Measurements from ENCODE around the gene CPA5.

CPA5 gene

GRCh38 chr7:130333832-130334231, 10.8 kb upstream of the CPA5 start:
- ChIA-PET POLR2A (interaction anchor here (0.6 kb wide), 1 partner anchor 179 kb away, joined by 3 read pairs; no protein-coding TSS in a partner anchor), CTCF (no interaction called here)
- no peaks in the 10 kb centered on the region for H3K27me3 ChIP-seq (replicated peaks in 2 of 5; ENCODE audit: control insufficient read depth in 4 of 5, insufficient read depth in 5 of 5, low read length in 4 of 5)
- DNase-seq, result no peak
- H3K36me3 ChIP-seq (ENCODE audit: control insufficient read depth in 4 of 4, insufficient read depth in 4 of 4, low read length in 3 of 4), result no peaks in the 10 kb centered on the region
- no peaks in the 10 kb centered on the region for H3K9me3 ChIP-seq (ENCODE audit: control extremely low read depth in 1 of 5, control insufficient read depth in 4 of 5, insufficient read depth in 2 of 5, low read depth in 1 of 5, low read length in 4 of 5)
- no CpG with 5 or more reads among the region's 2 CpGs for WGBS (ENCODE audit: insufficient coverage)
- no peak overlapping the region for H3K4me3 ChIP-seq (ENCODE audit: control insufficient read depth in 1 of 7, extremely low read depth in 1 of 7, insufficient read depth in 4 of 7, low read depth in 2 of 7, low read length in 6 of 7)
- no peaks in the 10 kb centered on the region for H3K4me1 ChIP-seq (ENCODE audit: control extremely low read depth in 1 of 4, control insufficient read depth in 4 of 4, insufficient read depth in 4 of 4, low read length in 3 of 4)
- no peak overlapping the region for H3K27ac ChIP-seq (ENCODE audit: insufficient read depth in 1 of 2, low read depth in 1 of 2, low read length in 2 of 2, poor library complexity in 1 of 2, severe bottlenecking in 2 of 2)

- no peak for DNase-seq
- Histone ChIP-seq H3K9me3 (ENCODE audit: control extremely low read depth in 1 of 5, control insufficient read depth in 4 of 5, insufficient read depth in 2 of 5, low read depth in 1 of 5, low read length in 4 of 5) (no peaks in the 10 kb centered on the region), H3K27me3 (replicated peaks in 2 of 5; ENCODE audit: control insufficient read depth in 4 of 5, insufficient read depth in 5 of 5, low read length in 4 of 5) (no peaks in the 10 kb centered on the region), H3K4me1 (ENCODE audit: control extremely low read depth in 1 of 4, control insufficient read depth in 4 of 4, insufficient read depth in 4 of 4, low read length in 3 of 4) (no peaks in the 10 kb centered on the region), H3K36me3 (ENCODE audit: control insufficient read depth in 4 of 4, insufficient read depth in 4 of 4, low read length in 3 of 4) (no peaks in the 10 kb centered on the region), H3K27ac (ENCODE audit: insufficient read depth in 1 of 2, low read depth in 1 of 2, low read length in 2 of 2, poor library complexity in 1 of 2, severe bottlenecking in 2 of 2) (no peak overlapping the region), H3K4me3 (ENCODE audit: control insufficient read depth in 1 of 7, extremely low read depth in 1 of 7, insufficient read depth in 4 of 7, low read depth in 2 of 7, low read length in 6 of 7) (no peak overlapping the region)
- POLR2A ChIA-PET, result interaction anchor here (0.6 kb wide), 1 partner anchor 178 kb away, joined by 3 read pairs; no protein-coding TSS in a partner anchor
- CTCF ChIA-PET, result no interaction called here
- no CpG with 5 or more reads among the region's 6 CpGs for WGBS (ENCODE audit: insufficient coverage)
Measured at GRCh38 chr7:130334274-130334673, 10.3 kb upstream of the CPA5 start.

GRCh38 chr7:130337410-130337971, 7.1 kb upstream of the CPA5 start:
- H3K36me3 ChIP-seq (ENCODE audit: control insufficient read depth in 4 of 4, insufficient read depth in 4 of 4, low read length in 3 of 4), result no peaks in the 10 kb centered on the region
- POLR2A ChIA-PET, result no interaction called here
- H3K4me3 ChIP-seq (ENCODE audit: control insufficient read depth in 1 of 7, extremely low read depth in 1 of 7, insufficient read depth in 4 of 7, low read depth in 2 of 7, low read length in 6 of 7), result no peak overlapping the region
- peaks cover 0 to under 1% (median 0%) of the 10 kb centered on the region in 5 experiments for H3K9me3 ChIP-seq (ENCODE audit: control extremely low read depth in 1 of 5, control insufficient read depth in 4 of 5, insufficient read depth in 2 of 5, low read depth in 1 of 5, low read length in 4 of 5)
- H3K27me3 ChIP-seq (replicated peaks in 2 of 5; ENCODE audit: control insufficient read depth in 4 of 5, insufficient read depth in 5 of 5, low read length in 4 of 5), result no peaks in the 10 kb centered on the region
- no peak overlapping the region for H3K27ac ChIP-seq (ENCODE audit: insufficient read depth in 1 of 2, low read depth in 1 of 2, low read length in 2 of 2, poor library complexity in 1 of 2, severe bottlenecking in 2 of 2)
- 74% methylated on average over 3 of the region's 6 CpGs for WGBS (ENCODE audit: insufficient coverage)
- no peak for DNase-seq
- no peaks in the 10 kb centered on the region for H3K4me1 ChIP-seq (ENCODE audit: control extremely low read depth in 1 of 4, control insufficient read depth in 4 of 4, insufficient read depth in 4 of 4, low read length in 3 of 4)
- CTCF ChIA-PET, result interaction anchor here (1.0 kb wide), 1 partner anchor 9 kb away, joined by 3 read pairs; no protein-coding TSS in a partner anchor

GRCh38 chr7:130338233-130338632, 6.4 kb upstream of the CPA5 start:
- ChIA-PET CTCF (interaction anchor here (1.0 kb wide), 2 partner anchors 9 to 54 kb away, joined by 3 read pairs; no protein-coding TSS in a partner anchor), POLR2A (no interaction called here)
- Histone ChIP-seq H3K36me3 (ENCODE audit: control insufficient read depth in 4 of 4, insufficient read depth in 4 of 4, low read length in 3 of 4) (no peaks in the 10 kb centered on the region), H3K27me3 (replicated peaks in 2 of 5; ENCODE audit: control insufficient read depth in 4 of 5, insufficient read depth in 5 of 5, low read length in 4 of 5) (no peaks in the 10 kb centered on the region), H3K9me3 (ENCODE audit: control extremely low read depth in 1 of 5, control insufficient read depth in 4 of 5, insufficient read depth in 2 of 5, low read depth in 1 of 5, low read length in 4 of 5) (peaks cover 0 to 2% (median 0%) of the 10 kb centered on the region in 5 experiments), H3K4me3 (ENCODE audit: control insufficient read depth in 1 of 7, extremely low read depth in 1 of 7, insufficient read depth in 4 of 7, low read depth in 2 of 7, low read length in 6 of 7) (no peak overlapping the region), H3K4me1 (ENCODE audit: control extremely low read depth in 1 of 4, control insufficient read depth in 4 of 4, insufficient read depth in 4 of 4, low read length in 3 of 4) (no peaks in the 10 kb centered on the region), H3K27ac (ENCODE audit: insufficient read depth in 1 of 2, low read depth in 1 of 2, low read length in 2 of 2, poor library complexity in 1 of 2, severe bottlenecking in 2 of 2) (no peak overlapping the region)
- WGBS (ENCODE audit: insufficient coverage), result 100% methylated on average over 1 of the region's 3 CpGs
- no peak for DNase-seq

GRCh38 chr7:130341882-130342281, 2.7 kb upstream of the CPA5 start:
- Histone ChIP-seq H3K4me1 (ENCODE audit: control extremely low read depth in 1 of 4, control insufficient read depth in 4 of 4, insufficient read depth in 4 of 4, low read length in 3 of 4) (no peaks in the 10 kb centered on the region), H3K4me3 (ENCODE audit: control insufficient read depth in 1 of 7, extremely low read depth in 1 of 7, insufficient read depth in 4 of 7, low read depth in 2 of 7, low read length in 6 of 7) (no peak overlapping the region), H3K9me3 (ENCODE audit: control extremely low read depth in 1 of 5, control insufficient read depth in 4 of 5, insufficient read depth in 2 of 5, low read depth in 1 of 5, low read length in 4 of 5) (peaks cover 0 to 2% (median 0%) of the 10 kb centered on the region in 5 experiments), H3K27me3 (replicated peaks in 2 of 5; ENCODE audit: control insufficient read depth in 4 of 5, insufficient read depth in 5 of 5, low read length in 4 of 5) (no peaks in the 10 kb centered on the region), H3K36me3 (ENCODE audit: control insufficient read depth in 4 of 4, insufficient read depth in 4 of 4, low read length in 3 of 4) (no peaks in the 10 kb centered on the region), H3K27ac (ENCODE audit: insufficient read depth in 1 of 2, low read depth in 1 of 2, low read length in 2 of 2, poor library complexity in 1 of 2, severe bottlenecking in 2 of 2) (no peak overlapping the region)
- no peak for DNase-seq
- ChIA-PET POLR2A (no interaction called here), CTCF (interaction anchor here (0.9 kb wide), 1 partner anchor 83 kb away, joined by 3 read pairs; no protein-coding TSS in a partner anchor)
- WGBS (ENCODE audit: insufficient coverage), result no CpG with 5 or more reads among the region's 4 CpGs

GRCh38 chr7:130342701-130343380, 1.8 kb upstream of the CPA5 start:
- WGBS (ENCODE audit: insufficient coverage), result no CpG with 5 or more reads among the region's 3 CpGs
- H3K4me3 ChIP-seq (ENCODE audit: control insufficient read depth in 1 of 7, extremely low read depth in 1 of 7, insufficient read depth in 4 of 7, low read depth in 2 of 7, low read length in 6 of 7), result no peak overlapping the region
- H3K9me3 ChIP-seq (ENCODE audit: control extremely low read depth in 1 of 5, control insufficient read depth in 4 of 5, insufficient read depth in 2 of 5, low read depth in 1 of 5, low read length in 4 of 5), result peaks cover 0 to 2% (median 0%) of the 10 kb centered on the region in 5 experiments
- CTCF ChIA-PET, result no interaction called here
- no peaks in the 10 kb centered on the region for H3K4me1 ChIP-seq (ENCODE audit: control extremely low read depth in 1 of 4, control insufficient read depth in 4 of 4, insufficient read depth in 4 of 4, low read length in 3 of 4)
- no peak overlapping the region for H3K27ac ChIP-seq (ENCODE audit: insufficient read depth in 1 of 2, low read depth in 1 of 2, low read length in 2 of 2, poor library complexity in 1 of 2, severe bottlenecking in 2 of 2)
- no peaks in the 10 kb centered on the region for H3K27me3 ChIP-seq (replicated peaks in 2 of 5; ENCODE audit: control insufficient read depth in 4 of 5, insufficient read depth in 5 of 5, low read length in 4 of 5)
- POLR2A ChIA-PET, result no interaction called here
- H3K36me3 ChIP-seq (ENCODE audit: control insufficient read depth in 4 of 4, insufficient read depth in 4 of 4, low read length in 3 of 4), result no peaks in the 10 kb centered on the region
- no peak for DNase-seq

- Histone ChIP-seq H3K27me3 (replicated peaks in 2 of 5; ENCODE audit: control insufficient read depth in 4 of 5, insufficient read depth in 5 of 5, low read length in 4 of 5) (no peaks in the 10 kb centered on the region), H3K4me1 (ENCODE audit: control extremely low read depth in 1 of 4, control insufficient read depth in 4 of 4, insufficient read depth in 4 of 4, low read length in 3 of 4) (peaks cover 0 to 2% (median 0%) of the 10 kb centered on the region in 4 experiments), H3K4me3 (ENCODE audit: control insufficient read depth in 1 of 7, extremely low read depth in 1 of 7, insufficient read depth in 4 of 7, low read depth in 2 of 7, low read length in 6 of 7) (no peak overlapping the region), H3K9me3 (ENCODE audit: control extremely low read depth in 1 of 5, control insufficient read depth in 4 of 5, insufficient read depth in 2 of 5, low read depth in 1 of 5, low read length in 4 of 5) (peaks cover 0 to 2% (median 0%) of the 10 kb centered on the region in 5 experiments), H3K27ac (ENCODE audit: insufficient read depth in 1 of 2, low read depth in 1 of 2, low read length in 2 of 2, poor library complexity in 1 of 2, severe bottlenecking in 2 of 2) (no peak overlapping the region), H3K36me3 (ENCODE audit: control insufficient read depth in 4 of 4, insufficient read depth in 4 of 4, low read length in 3 of 4) (no peaks in the 10 kb centered on the region)
- ChIA-PET POLR2A (no interaction called here), CTCF (no interaction called here)
- 96% methylated on average over 5 of the region's 8 CpGs for WGBS (ENCODE audit: insufficient coverage)
- no peak for DNase-seq
Measured at GRCh38 chr7:130345136-130345535, 520 bp downstream of the CPA5 start.
